Activated naive CD8-positive, alpha-beta T cell treated with anti-CD3 and anti-CD28 coated beads, Interleukin-2, amount 10 ng/mL, durations not matched to agents 7 days and 5 days (primary cell): ENCODE data around the gene HTR7. TPM values are rescaled to one million over a fixed set of nuclear protein-coding genes. Genes with fewer than 3 reads are reported as not detected.

ENCODE experiments used
- ATAC-seq: fragments of 150-1000 bp; cut with Tn5 transposase; one replicate; pipeline ENCODE4 v1.10.0; 2021; ENCODE audit warnings: low read depth, moderate library complexity
- POLR2A ChIA-PET: fragments of 350-600 bp; sonication (Branson Sonifier 250); formaldehyde crosslinking; loops from one replicate; lab custom pipeline; 2021; ENCODE audit warnings: antibody characterized with exemption; lab: Charles Lee
- DNase-seq: peaks from one replicate; pipeline ENCODE4 v3.0.0; 2021
- H3K27ac Mint-ChIP-seq: one replicate; pipeline ENCODE4 v1.8.0; 2022; ENCODE audit warnings: mild to moderate bottlenecking, mixed read lengths
- H3K27me3 Mint-ChIP-seq: one replicate; pipeline ENCODE4 v1.8.0; 2022; ENCODE audit warnings: mild to moderate bottlenecking, moderate library complexity, mixed read lengths
- H3K36me3 Mint-ChIP-seq: one replicate; pipeline ENCODE4 v1.8.0; 2021; ENCODE audit warnings: mild to moderate bottlenecking, mixed read lengths
- H3K4me1 Mint-ChIP-seq: one replicate; pipeline ENCODE4 v1.8.0; 2021; ENCODE audit warnings: mixed read lengths
- H3K4me3 Mint-ChIP-seq: one replicate; pipeline ENCODE4 v1.8.0; 2022; ENCODE audit warnings: mild to moderate bottlenecking, moderate library complexity, mixed read lengths
- H3K9me3 Mint-ChIP-seq: one replicate; pipeline ENCODE4 v1.8.0; 2021; ENCODE audit warnings: mixed read lengths
- total RNA-seq, 2 experiments: library from RNA; stranded (reverse); gene quantifications; one replicate each; pipeline ENCODE4 v1.2.3, GENCODE V29; 2021

Gene HTR7
- total RNA-seq, 2 experiments from 2014 or later = 0.14 TPM; not detected in 1

GRCh38 chr10:90871766-90872647, 14.2 kb upstream of the HTR7 start, which contains the start of gene RPP30:
RPP30 (plus strand) TSS chr10:90871974; CDS start chr10:90871987, 13 bp downstream.
- POLR2A ChIA-PET = no interaction called here
- Mint-ChIP-seq H3K36me3 (peaks cover 9% of the 10 kb centered on the region), H3K4me1 (peaks cover 25% of the 10 kb centered on the region)

GRCh38 chr10:90871279-90871765, 13.5 kb upstream of the HTR7 start:
- Mint-ChIP-seq H3K4me3 (peak overlapping the region; percentile 95), H3K27me3 (peaks cover 39% of the 10 kb centered on the region), H3K27ac (peak overlapping the region; percentile 85), H3K9me3 (peaks cover 5% of the 10 kb centered on the region), H3K36me3 (peaks cover 5% of the 10 kb centered on the region), H3K4me1 (peaks cover 25% of the 10 kb centered on the region)
- ATAC-seq = peak; percentile 49
- no peak for DNase-seq
- POLR2A ChIA-PET = no interaction called here

More at GRCh38 chr10:90871766-90872647, 14.2 kb upstream of the HTR7 start, which contains the start of gene RPP30:
- H3K27me3 Mint-ChIP-seq = peaks cover 32% of the 10 kb centered on the region
- H3K9me3 Mint-ChIP-seq = peaks cover 5% of the 10 kb centered on the region
- peak within 1 kb of the TSS; percentile 95 for H3K4me3 Mint-ChIP-seq
- DNase-seq (peak; percentile 83), ATAC-seq (peak; percentile 99)
- peak within 1 kb of the TSS; percentile 85 for H3K27ac Mint-ChIP-seq

DNA sequence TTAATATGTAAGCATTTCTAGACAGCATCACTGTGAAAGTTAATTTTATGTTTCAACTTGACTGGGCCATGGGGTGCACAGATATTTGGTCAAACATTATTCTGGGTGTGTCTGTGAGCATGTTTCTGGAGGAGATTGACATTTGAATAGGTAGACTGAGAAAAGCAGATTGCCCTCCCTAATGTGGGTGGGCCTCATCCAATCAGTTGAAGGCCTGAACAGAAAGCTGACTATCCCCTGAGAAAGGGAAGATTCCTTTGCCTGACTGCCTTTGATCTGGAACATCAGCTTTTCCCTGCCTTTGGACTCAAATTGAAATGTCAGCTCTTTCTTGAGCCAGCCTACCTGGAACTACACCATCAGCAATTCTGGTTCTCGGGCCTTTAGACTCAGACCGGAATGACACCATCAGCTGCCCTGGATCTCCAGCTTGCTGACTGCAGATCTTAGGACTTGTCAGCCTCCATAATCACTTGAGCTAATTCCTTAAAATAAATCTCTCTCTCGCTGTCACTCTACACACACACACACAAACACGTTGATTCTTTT, 8.3 kb upstream of the HTR7 start:
- no peak overlapping the region for H3K27ac Mint-ChIP-seq
- POLR2A ChIA-PET = no interaction called here
- DNase-seq = no peak
- H3K9me3 Mint-ChIP-seq = peaks cover 5% of the 10 kb centered on the region
- H3K4me3 Mint-ChIP-seq = no peak overlapping the region
- H3K27me3 Mint-ChIP-seq = peaks cover 76% of the 10 kb centered on the region
- peaks cover 1% of the 10 kb centered on the region for H3K36me3 Mint-ChIP-seq
- ATAC-seq = no peak
- H3K4me1 Mint-ChIP-seq = peaks cover 5% of the 10 kb centered on the region

DNA sequence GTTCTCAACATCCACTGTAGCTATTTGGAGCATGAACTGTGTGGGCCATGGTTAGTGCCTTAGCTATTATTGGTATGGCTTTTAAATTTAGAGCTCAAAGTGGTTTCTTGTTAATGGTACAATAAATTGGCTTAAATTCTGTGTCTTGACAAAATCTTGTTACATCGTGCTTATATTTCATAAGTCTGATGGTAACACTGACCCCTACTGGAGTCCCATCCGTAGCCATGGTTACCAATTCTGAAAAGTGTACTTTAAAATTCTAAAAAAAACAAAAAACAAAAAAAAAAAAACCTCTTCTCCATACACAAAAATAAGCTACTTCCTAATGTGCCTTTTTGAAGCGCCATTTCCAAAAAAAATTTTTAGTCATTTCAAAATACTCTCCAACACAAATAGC, 7.6 kb upstream of the HTR7 start:
- ATAC-seq (no peak), DNase-seq (no peak)
- Mint-ChIP-seq H3K27me3 (peaks cover 73% of the 10 kb centered on the region), H3K4me3 (no peak overlapping the region), H3K9me3 (peaks cover 5% of the 10 kb centered on the region), H3K27ac (no peak overlapping the region), H3K36me3 (peaks cover 1% of the 10 kb centered on the region), H3K4me1 (no peaks in the 10 kb centered on the region)
- POLR2A ChIA-PET = no interaction called here

GRCh38 chr10:90862908-90863514, 5.2 kb upstream of the HTR7 start:
- Mint-ChIP-seq H3K4me1 (peaks cover 3% of the 10 kb centered on the region), H3K27ac (no peak overlapping the region), H3K27me3 (peaks cover 75% of the 10 kb centered on the region), H3K36me3 (no peaks in the 10 kb centered on the region), H3K9me3 (no peaks in the 10 kb centered on the region), H3K4me3 (no peak overlapping the region)
- POLR2A ChIA-PET = no interaction called here
- ATAC-seq (no peak), DNase-seq (no peak)

DNA sequence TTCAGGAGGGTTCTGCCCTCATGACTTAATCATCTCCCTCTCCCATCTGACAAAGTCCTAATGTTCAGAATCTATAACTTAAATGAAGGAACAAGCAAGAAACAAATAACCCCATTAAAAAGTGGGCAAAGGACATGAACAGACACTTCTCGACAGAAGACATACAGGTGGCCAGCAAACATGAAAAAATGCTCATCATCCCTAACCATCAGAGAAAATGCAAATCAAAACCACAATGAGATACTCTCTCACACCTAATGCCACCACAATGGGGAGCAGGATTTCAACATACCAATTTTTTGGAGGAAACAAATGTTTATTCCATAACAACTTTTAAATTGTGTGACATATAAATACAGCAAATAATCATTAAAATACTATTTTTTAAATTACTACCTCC, 3.0 kb upstream of the HTR7 start:
- Mint-ChIP-seq H3K4me1 (peaks cover 6% of the 10 kb centered on the region), H3K36me3 (no peaks in the 10 kb centered on the region), H3K27me3 (peaks cover 75% of the 10 kb centered on the region), H3K27ac (no peak overlapping the region), H3K9me3 (no peaks in the 10 kb centered on the region), H3K4me3 (no peak overlapping the region)
- ATAC-seq (no peak), DNase-seq (no peak)
- POLR2A ChIA-PET = no interaction called here

GRCh38 chr10:90859321-90859751, 1.5 kb upstream of the HTR7 start:
- ATAC-seq (no peak), DNase-seq (no peak)
- H3K9me3 Mint-ChIP-seq = no peaks in the 10 kb centered on the region
- H3K4me1 Mint-ChIP-seq = peaks cover 6% of the 10 kb centered on the region
- H3K4me3 Mint-ChIP-seq = no peak overlapping the region
- H3K36me3 Mint-ChIP-seq = no peaks in the 10 kb centered on the region
- H3K27ac Mint-ChIP-seq = no peak overlapping the region
- POLR2A ChIA-PET = no interaction called here
- H3K27me3 Mint-ChIP-seq = peaks cover 78% of the 10 kb centered on the region

DNA sequence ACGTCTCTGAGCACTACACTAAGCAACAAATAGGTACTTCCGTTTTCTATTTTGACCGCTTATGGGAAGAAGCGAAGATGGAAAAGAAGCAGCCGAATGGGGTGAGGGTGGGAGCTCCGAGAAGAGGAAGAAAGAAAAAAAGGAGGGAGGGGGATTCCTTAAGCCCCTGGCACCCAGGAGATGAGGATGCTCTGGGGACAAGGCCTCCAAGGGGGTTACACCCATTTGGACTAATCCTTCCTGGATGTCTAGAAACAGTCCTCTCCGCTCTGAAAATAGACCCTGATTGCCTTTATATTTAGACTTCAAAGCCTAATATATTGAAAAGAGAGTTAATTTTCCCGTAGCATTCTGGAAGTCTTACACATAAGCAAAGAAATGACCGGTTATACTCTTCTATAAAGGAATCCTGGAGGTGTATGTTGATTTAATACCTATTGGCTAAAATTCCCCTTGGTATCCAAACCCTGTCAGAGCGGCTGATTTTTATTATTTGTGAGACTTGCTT, 676 bp upstream of the HTR7 start:
- ATAC-seq = no peak
- POLR2A ChIA-PET = no interaction called here

GRCh38 chr10:90856964-90857634, 740 bp downstream of the HTR7 start:
- peaks cover 73% of the 10 kb centered on the region for H3K27me3 Mint-ChIP-seq
- DNase-seq (peak; percentile 35), ATAC-seq (peak; percentile 20)
- peaks cover 6% of the 10 kb centered on the region for H3K4me1 Mint-ChIP-seq
- H3K4me3 Mint-ChIP-seq = peak overlapping the region; percentile 84
- H3K9me3 Mint-ChIP-seq = no peaks in the 10 kb centered on the region
- peak overlapping the region; percentile 23 for H3K27ac Mint-ChIP-seq
- H3K36me3 Mint-ChIP-seq = no peaks in the 10 kb centered on the region
- POLR2A ChIA-PET = no interaction called here

More for the DNA sequence above, 676 bp upstream of the HTR7 start:
- H3K4me3 Mint-ChIP-seq = peak overlapping the region; percentile 82
- no peaks in the 10 kb centered on the region for H3K9me3 Mint-ChIP-seq
- no peaks in the 10 kb centered on the region for H3K36me3 Mint-ChIP-seq
- DNase-seq = no peak
- H3K27me3 Mint-ChIP-seq = peaks cover 73% of the 10 kb centered on the region
- H3K27ac Mint-ChIP-seq = no peak overlapping the region
- H3K4me1 Mint-ChIP-seq = peaks cover 6% of the 10 kb centered on the region

DNA sequence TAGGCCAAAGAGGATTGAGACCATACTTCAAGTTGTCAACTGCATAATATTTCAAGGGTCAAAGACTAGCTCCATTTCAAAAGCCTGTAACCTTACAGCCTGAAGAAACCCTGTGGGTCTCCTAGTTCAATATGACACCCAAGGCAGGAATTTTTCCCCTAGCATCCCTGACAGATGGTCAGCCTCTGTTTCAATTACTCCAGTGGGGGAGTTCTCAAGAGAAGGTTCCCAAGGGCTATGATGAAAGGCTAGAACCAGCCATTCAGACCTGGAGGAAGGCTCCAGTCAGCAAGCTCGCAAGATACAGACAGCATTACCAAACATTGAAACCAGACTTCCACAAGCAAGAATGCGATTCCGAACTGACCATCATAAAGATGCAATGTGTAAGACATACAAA, 1.6 kb downstream of the HTR7 start:
- Mint-ChIP-seq H3K9me3 (peaks cover 2% of the 10 kb centered on the region), H3K27me3 (peaks cover 67% of the 10 kb centered on the region), H3K4me3 (peak overlapping the region; percentile 22), H3K36me3 (no peaks in the 10 kb centered on the region), H3K4me1 (peaks cover 6% of the 10 kb centered on the region), H3K27ac (no peak overlapping the region)
- ATAC-seq = no peak
- DNase-seq = no peak
- POLR2A ChIA-PET = no interaction called here

- H3K9me3 Mint-ChIP-seq = peaks cover 10% of the 10 kb centered on the region
- H3K27ac Mint-ChIP-seq = no peak overlapping the region
- peaks cover 6% of the 10 kb centered on the region for H3K4me1 Mint-ChIP-seq
- H3K36me3 Mint-ChIP-seq = peaks cover 1% of the 10 kb centered on the region
- ATAC-seq = no peak
- POLR2A ChIA-PET = no interaction called here
- H3K27me3 Mint-ChIP-seq = peaks cover 63% of the 10 kb centered on the region
- H3K4me3 Mint-ChIP-seq = no peak overlapping the region
- no peak for DNase-seq
Measured at GRCh38 chr10:90855126-90855525, 2.7 kb downstream of the HTR7 start.

GRCh38 chr10:90849956-90850749, 7.7 kb downstream of the HTR7 start:
- Mint-ChIP-seq H3K4me1 (no peaks in the 10 kb centered on the region), H3K27me3 (peaks cover 31% of the 10 kb centered on the region), H3K36me3 (peaks cover 1% of the 10 kb centered on the region), H3K27ac (no peak overlapping the region), H3K4me3 (no peak overlapping the region), H3K9me3 (peaks cover 11% of the 10 kb centered on the region)
- ATAC-seq = no peak
- POLR2A ChIA-PET = no interaction called here
- DNase-seq = no peak
